ENCODE measurements around the gene PTPRE.

DNA sequence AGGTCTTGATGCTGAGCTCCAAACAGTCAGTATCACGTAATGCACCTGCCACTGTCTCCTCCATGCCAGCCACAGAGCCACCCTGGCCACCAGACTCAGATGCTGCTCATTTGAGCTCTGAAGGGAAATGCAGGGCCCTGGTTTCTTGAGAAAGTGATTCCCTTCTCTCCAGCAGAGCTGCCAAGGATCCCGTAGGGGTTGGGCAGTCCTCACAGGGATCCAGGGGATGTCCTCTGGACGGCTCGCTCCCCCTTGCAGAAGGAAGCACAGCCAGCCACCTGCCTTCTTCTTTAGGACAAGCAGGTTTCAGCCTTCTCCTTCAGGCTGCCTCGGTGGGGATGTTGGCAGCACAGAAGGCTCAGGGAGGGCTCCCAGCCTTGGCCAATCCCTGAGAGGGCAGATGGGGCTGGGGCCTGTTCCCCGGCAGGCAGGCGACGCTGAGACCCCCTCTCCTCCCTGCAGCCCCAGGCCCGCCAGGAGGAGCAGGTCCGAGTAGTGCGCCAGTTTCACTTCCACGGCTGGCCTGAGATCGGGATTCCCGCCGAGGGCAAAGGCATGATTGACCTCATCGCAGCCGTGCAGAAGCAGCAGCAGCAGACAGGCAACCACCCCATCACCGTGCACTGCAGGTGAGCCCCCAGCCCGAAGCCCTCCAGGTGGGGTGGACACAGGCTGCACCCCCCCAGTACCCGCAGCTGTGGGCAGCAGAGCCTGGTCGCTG is 170.4 kb downstream of the PTPRE start:
- TF ChIP-seq, protein P1, sequence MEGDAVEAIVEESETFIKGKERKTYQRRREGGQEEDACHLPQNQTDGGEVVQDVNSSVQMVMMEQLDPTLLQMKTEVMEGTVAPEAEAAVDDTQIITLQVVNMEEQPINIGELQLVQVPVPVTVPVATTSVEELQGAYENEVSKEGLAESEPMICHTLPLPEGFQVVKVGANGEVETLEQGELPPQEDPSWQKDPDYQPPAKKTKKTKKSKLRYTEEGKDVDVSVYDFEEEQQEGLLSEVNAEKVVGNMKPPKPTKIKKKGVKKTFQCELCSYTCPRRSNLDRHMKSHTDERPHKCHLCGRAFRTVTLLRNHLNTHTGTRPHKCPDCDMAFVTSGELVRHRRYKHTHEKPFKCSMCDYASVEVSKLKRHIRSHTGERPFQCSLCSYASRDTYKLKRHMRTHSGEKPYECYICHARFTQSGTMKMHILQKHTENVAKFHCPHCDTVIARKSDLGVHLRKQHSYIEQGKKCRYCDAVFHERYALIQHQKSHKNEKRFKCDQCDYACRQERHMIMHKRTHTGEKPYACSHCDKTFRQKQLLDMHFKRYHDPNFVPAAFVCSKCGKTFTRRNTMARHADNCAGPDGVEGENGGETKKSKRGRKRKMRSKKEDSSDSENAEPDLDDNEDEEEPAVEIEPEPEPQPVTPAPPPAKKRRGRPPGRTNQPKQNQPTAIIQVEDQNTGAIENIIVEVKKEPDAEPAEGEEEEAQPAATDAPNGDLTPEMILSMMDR (IDR thresholded peaks at IDR 0.05; ENCODE audit: low read depth, low read length, missing input control) = no peak
- no peak for TF ChIP-seq JUND (IDR thresholded peaks at IDR 0.05)
- no peak for TF ChIP-seq GABPA (IDR thresholded peaks at IDR 0.05 in 1 of 2, conservative IDR thresholded peaks at IDR 0.05 in 1 of 2)

Data from liver (tissue), 3 donors.